HL-60/S4 treated with phorbol 12-myristate 13-acetate at 8.2 ng/mL for 4 days and 3 days (cell line): Measurements from ENCODE around the gene ABCC4.

Experiments used
- in situ Hi-C: fragments of 300-500 bp; cut with MboI; formaldehyde crosslinking; loops from 2 replicates; pipeline ENCODE4 v1.15.0; 2022; ENCODE audit warnings: low sequenced_read_pairs

ABCC4 gene

GRCh38 chr13:95301183-95301967, at the start of gene ABCC4:
Gene ABCC4, minus strand, starts transcription at chr13:95301451. Its CDS starts 137 bp downstream, at chr13:95301314.
- in situ Hi-C loops = no loop called here

GRCh38 chr13:95349267-95349666, 48.0 kb upstream of the ABCC4 start:
- in situ Hi-C loops = no loop called here

GRCh38 chr13:95343944-95344343, 42.7 kb upstream of the ABCC4 start:
- in situ Hi-C loops = no loop called here

- in situ Hi-C loops = no loop called here
These were observed 40.2 kb upstream of the ABCC4 start for GRCh38 chr13:95341441-95341840.

- in situ Hi-C loops = no loop called here
These were observed 37.7 kb upstream of the ABCC4 start for GRCh38 chr13:95338905-95339304.

- in situ Hi-C loops = no loop called here
These were observed 36.3 kb upstream of the ABCC4 start for GRCh38 chr13:95337597-95337996.

- in situ Hi-C loops = no loop called here
These were observed 34.4 kb upstream of the ABCC4 start for GRCh38 chr13:95335667-95336066.

GRCh38 chr13:95328386-95328785, 27.1 kb upstream of the ABCC4 start:
- in situ Hi-C loops = no loop called here

GRCh38 chr13:95327190-95327589, 25.9 kb upstream of the ABCC4 start:
- in situ Hi-C loops = no loop called here

GRCh38 chr13:95326695-95327094, 25.4 kb upstream of the ABCC4 start:
- in situ Hi-C loops = no loop called here

GRCh38 chr13:95325485-95325884, 24.2 kb upstream of the ABCC4 start:
- in situ Hi-C loops = no loop called here

- in situ Hi-C loops = no loop called here
These were observed 22.8 kb upstream of the ABCC4 start for GRCh38 chr13:95323930-95324662.

- in situ Hi-C loops = no loop called here
These were observed 18.5 kb upstream of the ABCC4 start for GRCh38 chr13:95319551-95320274.

GRCh38 chr13:95317039-95317989, 16.1 kb upstream of the ABCC4 start:
- in situ Hi-C loops = no loop called here

- in situ Hi-C loops = no loop called here
These were observed 14.5 kb upstream of the ABCC4 start for GRCh38 chr13:95315752-95316151.

- in situ Hi-C loops = no loop called here
These were observed 6.3 kb upstream of the ABCC4 start for GRCh38 chr13:95307507-95307906.

GRCh38 chr13:95304453-95304852, 3.2 kb upstream of the ABCC4 start:
- in situ Hi-C loops = no loop called here

- in situ Hi-C loops = no loop called here
These were observed 730 bp upstream of the ABCC4 start for GRCh38 chr13:95301968-95302393.

GRCh38 chr13:95300625-95301182, 547 bp downstream of the ABCC4 start:
- in situ Hi-C loops = no loop called here

GRCh38 chr13:95298971-95299621, 2.2 kb downstream of the ABCC4 start:
- in situ Hi-C loops = no loop called here
